ENCODE results near the gene CD8B2.
"Not testable (repeated sequence)": the region's sequence is repeated elsewhere in the genome, so short reads cannot be mapped to it uniquely, and the experiment has no call there.

CD8B2 gene

DNA sequence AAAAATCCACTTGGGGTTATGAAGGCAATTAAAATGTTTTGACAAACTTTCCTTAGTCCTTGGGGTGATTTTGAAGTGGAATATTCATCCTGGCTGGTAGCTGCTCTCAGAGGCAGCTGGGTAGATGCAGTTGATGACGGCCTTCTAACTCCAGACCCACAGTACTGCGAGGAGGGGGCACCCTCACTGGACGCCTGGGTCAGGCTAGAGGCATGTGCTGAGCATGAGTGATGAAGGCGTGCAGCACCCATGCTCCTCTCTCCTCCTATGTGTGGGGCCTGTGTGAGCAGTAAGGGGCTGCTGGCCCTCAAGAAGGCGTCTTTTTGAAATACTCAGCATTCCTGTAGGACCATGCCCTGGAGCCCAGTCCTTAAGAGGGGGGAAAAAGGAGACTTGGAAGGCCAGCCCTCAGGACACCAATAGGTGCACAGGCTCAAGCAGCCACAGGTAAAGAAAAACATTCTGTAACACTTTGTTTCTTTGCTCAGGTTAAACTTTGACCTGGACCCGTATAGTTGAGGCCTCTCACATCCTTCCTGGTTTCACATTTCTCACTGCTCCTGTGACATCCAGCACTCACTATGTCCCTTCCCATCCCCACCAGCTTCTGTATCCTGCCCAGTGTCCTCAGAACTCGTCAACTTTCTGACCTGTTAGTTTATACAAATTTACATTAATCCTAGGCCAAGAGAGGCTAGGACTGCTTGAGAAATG is 64.4 kb downstream of the CD8B2 start:
- DNase-seq (ENCODE audit: low read depth in 2 of 2), result no peak

DNA sequence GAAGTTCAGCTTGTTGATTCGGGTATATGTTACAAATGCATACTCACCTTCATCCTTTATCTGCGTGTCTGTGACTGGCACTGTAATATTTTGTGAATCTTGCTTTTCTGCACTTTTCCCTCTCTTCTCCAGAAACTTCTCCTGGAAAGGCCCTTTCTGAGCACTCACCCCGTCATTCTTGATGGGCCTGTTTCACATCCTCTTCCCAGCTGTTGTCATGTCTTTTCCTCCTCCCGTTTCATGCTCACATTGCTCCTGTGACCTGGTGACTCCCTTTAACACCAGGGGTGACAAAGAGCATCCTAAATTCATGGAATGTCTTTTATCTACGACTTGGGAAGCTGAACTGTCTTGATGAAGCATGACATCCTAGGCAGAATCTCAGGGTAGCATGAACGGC is 65.8 kb downstream of the CD8B2 start:
- no peak for DNase-seq (ENCODE audit: low read depth in 2 of 2)

DNA sequence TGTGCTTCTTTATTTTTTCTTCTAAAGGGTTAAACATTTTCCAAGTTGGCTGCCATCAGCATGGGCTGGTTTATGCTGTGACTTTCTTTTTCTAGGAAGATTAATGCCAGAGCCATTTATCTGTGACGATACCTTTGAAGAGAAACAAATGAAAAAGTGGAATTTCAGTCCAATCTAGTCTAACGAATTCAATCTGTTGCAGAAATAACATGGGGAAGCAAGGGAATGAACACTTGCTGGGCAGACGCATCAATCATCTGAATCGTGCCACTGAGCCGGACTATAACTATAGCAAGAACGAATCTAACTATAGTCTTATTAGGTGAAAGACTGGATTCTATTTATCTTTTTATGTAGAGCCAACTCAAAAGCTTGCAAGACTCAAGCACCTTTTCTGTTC is 66.2 kb downstream of the CD8B2 start:
- no peak for DNase-seq (ENCODE audit: low read depth in 2 of 2)

- DNase-seq (ENCODE audit: low read depth in 2 of 2), result no peak
These were observed 67.2 kb downstream of the CD8B2 start for GRCh38 chr2:106554411-106554810.

- DNase-seq (ENCODE audit: low read depth in 2 of 2), result no peak
These were observed 67.9 kb downstream of the CD8B2 start for GRCh38 chr2:106555053-106555452.

- not testable (repeated sequence) for DNase-seq (ENCODE audit: low read depth in 2 of 2)
These were observed 72.6 kb downstream of the CD8B2 start for GRCh38 chr2:106559786-106560185.

GRCh38 chr2:106560773-106561172 is 73.6 kb downstream of the CD8B2 start:
- DNase-seq (ENCODE audit: low read depth in 2 of 2), result no peak

- DNase-seq (ENCODE audit: low read depth in 2 of 2), result no peak
These were observed 74.2 kb downstream of the CD8B2 start for GRCh38 chr2:106561356-106561755.

DNA sequence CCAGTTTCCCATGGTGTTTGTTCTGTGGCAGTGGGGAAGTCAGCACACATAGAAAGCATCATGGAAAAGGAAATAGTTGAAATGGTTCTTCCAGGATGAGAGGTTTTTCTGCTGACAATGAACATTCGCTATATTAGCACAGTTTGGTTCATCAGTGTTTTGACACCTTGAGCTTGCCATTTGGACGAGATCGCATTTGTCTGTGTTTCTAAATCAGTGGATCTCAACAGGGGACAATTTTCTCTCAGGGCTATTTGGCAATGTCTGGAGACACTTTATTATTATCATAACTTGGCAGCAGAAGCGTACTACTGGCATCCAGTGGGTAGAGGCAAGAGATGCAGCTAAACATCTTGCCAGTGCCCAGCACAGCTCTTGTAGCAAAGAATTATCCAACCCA is 74.6 kb downstream of the CD8B2 start:
- DNase-seq (ENCODE audit: low read depth in 2 of 2), result no peak

DNA sequence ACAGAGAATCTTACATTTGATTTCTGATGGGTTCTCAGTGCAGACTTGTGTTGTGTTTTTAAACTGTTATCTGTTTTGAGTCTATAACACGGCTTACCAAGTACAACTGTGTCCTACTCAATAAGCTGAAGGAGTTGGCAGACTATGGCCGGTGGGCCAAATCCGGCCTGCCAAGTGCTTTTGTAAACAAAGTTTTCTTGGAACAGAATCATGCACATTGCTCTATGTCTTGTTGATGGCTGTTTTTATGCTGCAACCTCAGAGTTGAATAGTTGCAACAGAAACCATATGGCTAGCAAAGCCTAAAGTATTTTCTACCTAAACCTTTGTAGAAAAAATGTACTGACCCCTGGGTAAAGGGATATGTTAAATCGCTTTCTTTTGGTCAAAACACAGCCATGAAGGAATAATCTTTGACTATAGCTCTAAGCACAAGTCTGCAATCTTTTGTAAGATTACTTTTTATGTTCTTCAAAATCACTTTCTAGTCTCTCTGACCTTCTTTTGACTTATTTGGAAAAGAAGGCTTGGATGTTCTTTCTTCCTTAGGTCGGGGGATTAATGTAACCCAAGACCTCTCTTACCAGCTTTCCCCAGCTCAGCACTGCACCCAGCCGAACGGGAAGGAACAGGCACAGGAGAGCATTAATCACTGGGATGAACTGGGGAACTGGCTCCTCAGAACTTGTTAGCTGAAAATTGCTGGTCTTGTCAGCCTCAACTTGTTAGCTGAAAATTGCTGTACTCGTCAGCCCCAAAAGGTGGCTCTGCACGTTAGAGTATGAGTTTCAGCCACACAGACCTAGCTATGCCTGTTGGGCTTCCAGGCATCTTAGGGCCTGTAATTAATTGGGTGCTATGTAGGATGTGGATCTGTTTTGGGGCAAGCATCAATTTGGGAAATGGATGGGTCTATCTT is 75.4 kb downstream of the CD8B2 start:
- DNase-seq (ENCODE audit: low read depth in 2 of 2), result no peak

- DNase-seq (ENCODE audit: low read depth in 2 of 2), result no peak
These were observed 76.0 kb downstream of the CD8B2 start for GRCh38 chr2:106563195-106563594.

- DNase-seq (ENCODE audit: low read depth in 2 of 2), result no peak
These were observed 78.4 kb downstream of the CD8B2 start for GRCh38 chr2:106565599-106565998.

- no peak for DNase-seq (ENCODE audit: low read depth in 2 of 2)
These were observed 78.9 kb downstream of the CD8B2 start for GRCh38 chr2:106566050-106566449.

- not testable (repeated sequence) for DNase-seq (ENCODE audit: low read depth in 2 of 2)
These were observed 79.3 kb downstream of the CD8B2 start for GRCh38 chr2:106566484-106566883.

DNA sequence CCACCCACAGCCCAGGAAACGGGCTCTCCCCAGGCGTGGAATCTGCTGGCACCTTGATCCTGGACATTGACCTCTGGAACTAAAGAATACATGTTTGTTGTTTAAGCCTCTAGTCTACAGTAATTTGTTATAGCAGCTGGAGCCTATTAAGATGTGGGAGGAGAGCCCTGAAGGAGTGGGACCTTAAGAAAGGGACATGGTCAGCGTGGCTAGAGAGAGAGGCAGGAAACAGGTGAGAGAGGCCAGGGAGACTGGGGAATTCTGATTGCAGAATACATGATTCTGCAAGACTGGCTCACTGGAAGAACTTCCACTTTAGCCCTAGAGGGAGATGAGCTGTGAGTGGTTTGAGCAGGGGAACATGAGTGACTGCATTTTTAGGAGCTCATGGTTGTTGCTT is 83.2 kb downstream of the CD8B2 start:
- DNase-seq (ENCODE audit: low read depth in 2 of 2), result no peak

All from stimulated activated CD8-positive, alpha-beta memory T cell treated with anti-CD3 and anti-CD28 coated beads, Interleukin-7, amount 100 ng/mL, for 1 hour (primary cell).